WI38 (cell line): Measurements from ENCODE around the gene PILRA.

ENCODE experiments used
- H3K4me3 ChIP-seq: 2 replicates; pipeline ENCODE4 v1.5.1; 2011; ENCODE audit warnings: low read depth, mild to moderate bottlenecking, control low read depth, low read length
- CTCF ChIP-seq: IDR thresholded peaks from 2 replicates; pipeline ENCODE4 v1.5.1; 2012; ENCODE audit warnings: low read depth, mild to moderate bottlenecking, control low read depth, low read length

The PILRA gene

GRCh38 chr7:100390286-100391009 lies 17.2 kb downstream of the PILRA start:
- TF ChIP-seq CTCF: no peak

DNA sequence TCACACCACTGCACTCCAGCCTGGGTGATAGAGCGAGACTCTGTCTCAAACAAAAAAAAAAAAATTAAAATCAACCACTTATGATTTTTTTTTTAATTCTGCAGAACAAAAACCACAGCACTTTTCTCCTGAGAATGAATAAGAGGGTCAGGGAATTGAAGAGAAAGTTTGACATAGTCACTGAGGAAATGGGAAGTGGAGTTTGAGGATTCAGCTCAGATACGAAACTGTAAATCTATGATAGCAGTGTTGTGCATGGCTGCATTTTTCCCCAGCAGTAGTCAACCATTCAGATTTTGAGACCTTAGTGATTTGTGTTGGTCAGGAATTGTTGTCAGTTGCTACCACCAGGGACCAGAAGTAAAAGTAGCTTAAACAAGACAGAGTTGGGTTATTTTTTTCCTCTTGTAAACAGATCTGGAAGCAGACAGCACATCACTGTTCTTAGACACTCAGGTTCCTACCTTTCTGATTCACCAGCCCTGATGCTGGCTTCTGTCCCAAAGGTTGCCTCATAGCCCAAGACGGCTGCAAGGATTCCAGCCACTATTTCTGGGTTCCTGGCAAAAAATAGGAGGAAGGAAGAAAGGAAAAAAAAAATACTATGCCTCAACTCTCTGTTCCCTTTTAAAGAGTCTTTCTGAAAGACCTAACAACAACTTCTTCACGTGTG lies 20.1 kb downstream of the PILRA start:
- TF ChIP-seq CTCF: no peak
- no peak overlapping the region for H3K4me3 ChIP-seq

More at GRCh38 chr7:100390286-100391009, 17.2 kb downstream of the PILRA start:
- no peak overlapping the region for H3K4me3 ChIP-seq

- no peak overlapping the region for H3K4me3 ChIP-seq
- TF ChIP-seq CTCF: no peak
Measured at GRCh38 chr7:100394077-100394476, 20.8 kb downstream of the PILRA start.

GRCh38 chr7:100396421-100396982 lies 23.2 kb downstream of the PILRA start:
- no peak overlapping the region for H3K4me3 ChIP-seq
- no peak for TF ChIP-seq CTCF

GRCh38 chr7:100397315-100398081 lies 24.2 kb downstream of the PILRA start:
- no peak overlapping the region for H3K4me3 ChIP-seq

GRCh38 chr7:100398239-100398638 lies 25.0 kb downstream of the PILRA start:
- no peak for TF ChIP-seq CTCF
- no peak overlapping the region for H3K4me3 ChIP-seq

More at GRCh38 chr7:100397315-100398081, 24.2 kb downstream of the PILRA start:
- no peak for TF ChIP-seq CTCF
